Osteoblast (primary cell): Measurements from ENCODE around the gene SUCLG1. TPM values are rescaled to one million over a fixed set of nuclear protein-coding genes. Genes with fewer than 3 reads are reported as not detected.

Experiments used
- DNase-seq: peaks from one replicate; pipeline ENCODE4 v3.0.0; 2011; ENCODE audit warnings: low spot score, mixed read lengths; ENCODE audit not compliant: insufficient read length; ENCODE audit errors: missing footprints
- H2AFZ ChIP-seq: 2 replicates; pipeline ENCODE4 v1.6.0; 2011; ENCODE audit warnings: mild to moderate bottlenecking, low read length
- H3K27ac ChIP-seq: 2 replicates; pipeline ENCODE4 v1.5.1; 2011; ENCODE audit warnings: mild to moderate bottlenecking, low read depth, low read length, moderate library complexity
- H3K27me3 ChIP-seq: 2 replicates; pipeline ENCODE4 v1.6.0; 2012; ENCODE audit warnings: mild to moderate bottlenecking, control low read depth, inconsistent platforms, low read length, moderate library complexity; ENCODE audit not compliant: insufficient read depth
- H3K36me3 ChIP-seq: 2 replicates; pipeline ENCODE4 v1.5.1; 2011; ENCODE audit warnings: mild to moderate bottlenecking, low read length, control low read depth, moderate library complexity; ENCODE audit not compliant: insufficient read depth
- H3K4me1 ChIP-seq: 2 replicates; pipeline ENCODE4 v1.5.1; 2011; ENCODE audit warnings: mild to moderate bottlenecking, low read length, control low read depth, moderate library complexity; ENCODE audit not compliant: insufficient read depth
- H3K4me2 ChIP-seq: 2 replicates; pipeline ENCODE4 v1.6.0; 2011; ENCODE audit warnings: mild to moderate bottlenecking, low read length; ENCODE audit not compliant: insufficient read depth
- H3K4me3 ChIP-seq: fragments of 200-600 bp; sonication (generic); 3 replicates; pipeline ENCODE4 v1.5.1; 2012; ENCODE audit warnings: mild to moderate bottlenecking, low read length, inconsistent platforms; ENCODE audit not compliant: insufficient read depth
- H3K79me2 ChIP-seq: 2 replicates; pipeline ENCODE4 v1.6.0; 2012; ENCODE audit warnings: mild to moderate bottlenecking, low read length, control low read depth, inconsistent platforms; ENCODE audit not compliant: insufficient read depth
- H3K9me3 ChIP-seq: 2 replicates; pipeline ENCODE4 v1.5.1; 2011; ENCODE audit warnings: low read depth, low read length, control low read depth
- H4K20me1 ChIP-seq: 2 replicates; pipeline ENCODE4 v1.6.0; 2012; ENCODE audit warnings: mild to moderate bottlenecking, low read length, control low read depth; ENCODE audit not compliant: insufficient read depth
- CTCF ChIP-seq: IDR thresholded peaks from 2 replicates; pipeline ENCODE4 v1.5.1; 2011; ENCODE audit warnings: mild to moderate bottlenecking, low read depth, low read length, moderate library complexity; ENCODE audit errors: extremely low read depth
- total RNA-seq: library from RNA; depleted of rRNA; stranded (reverse); fragments of >200 nt; gene quantifications from 2 replicates; pipeline ENCODE4 v1.2.3, GENCODE V29; 2012

The SUCLG1 gene
- total RNA-seq, 1 donor, result 45.2 TPM

- Histone ChIP-seq H2AFZ (no peak overlapping the region), H3K27ac (no peak overlapping the region), H4K20me1 (no peaks in the 10 kb centered on the region), H3K79me2 (no peaks in the 10 kb centered on the region), H3K4me1 (peaks cover 12% of the 10 kb centered on the region), H3K4me3 (no peak overlapping the region), H3K9me3 (no peaks in the 10 kb centered on the region), H3K4me2 (no peak overlapping the region), H3K36me3 (no peaks in the 10 kb centered on the region), H3K27me3 (no peaks in the 10 kb centered on the region)
- TF ChIP-seq CTCF, result no peak
- DNase-seq, result no peak
Measured at GRCh38 chr2:84483320-84483719, 24.2 kb upstream of the SUCLG1 start.

- TF ChIP-seq CTCF, result no peak
- DNase-seq, result no peak
- Histone ChIP-seq H3K27me3 (no peaks in the 10 kb centered on the region), H3K9me3 (no peaks in the 10 kb centered on the region), H4K20me1 (no peaks in the 10 kb centered on the region), H3K4me3 (no peak overlapping the region), H2AFZ (no peak overlapping the region), H3K4me1 (peaks cover 12% of the 10 kb centered on the region), H3K27ac (peak overlapping the region; percentile 27), H3K4me2 (no peak overlapping the region), H3K79me2 (no peaks in the 10 kb centered on the region), H3K36me3 (no peaks in the 10 kb centered on the region)
Measured at GRCh38 chr2:84482603-84483002, 23.5 kb upstream of the SUCLG1 start.

GRCh38 chr2:84481702-84482101, 22.6 kb upstream of the SUCLG1 start:
- no peaks in the 10 kb centered on the region for H3K79me2 ChIP-seq
- H3K36me3 ChIP-seq, result no peaks in the 10 kb centered on the region
- H3K9me3 ChIP-seq, result no peaks in the 10 kb centered on the region
- peak overlapping the region; percentile 19 for H3K4me2 ChIP-seq
- TF ChIP-seq CTCF, result no peak
- H3K27ac ChIP-seq, result peak overlapping the region; percentile 43
- peaks cover 11% of the 10 kb centered on the region for H3K4me1 ChIP-seq
- H3K27me3 ChIP-seq, result no peaks in the 10 kb centered on the region
- no peaks in the 10 kb centered on the region for H4K20me1 ChIP-seq
- no peak overlapping the region for H3K4me3 ChIP-seq
- peak; percentile 77 for DNase-seq
- H2AFZ ChIP-seq, result peak overlapping the region; percentile 88

- no peaks in the 10 kb centered on the region for H4K20me1 ChIP-seq
- no peak for TF ChIP-seq CTCF
- H3K27ac ChIP-seq, result no peak overlapping the region
- H3K4me2 ChIP-seq, result no peak overlapping the region
- H3K79me2 ChIP-seq, result no peaks in the 10 kb centered on the region
- H3K4me1 ChIP-seq, result peaks cover 10% of the 10 kb centered on the region
- DNase-seq, result no peak
- H3K9me3 ChIP-seq, result no peaks in the 10 kb centered on the region
- H3K27me3 ChIP-seq, result no peaks in the 10 kb centered on the region
- H3K4me3 ChIP-seq, result no peak overlapping the region
- no peak overlapping the region for H2AFZ ChIP-seq
- H3K36me3 ChIP-seq, result no peaks in the 10 kb centered on the region
Measured at GRCh38 chr2:84478867-84479266, 19.8 kb upstream of the SUCLG1 start.
